HG03025 (cell line): ENCODE results near the gene THRA.
A peak's percentile ranks its signal among the peaks of the same experiment; 100 is the strongest.
"Not testable (repeated sequence)": the region's sequence is repeated elsewhere in the genome, so short reads cannot be mapped to it uniquely, and the experiment has no call there.

Experiments
- ATAC-seq: cut with Tn5 transposase; IDR thresholded peaks from one replicate; pipeline ENCODE4 v1.9.1; 2021; ENCODE audit warnings: mild to moderate bottlenecking, moderate library complexity; ENCODE audit not compliant: unreplicated experiment, low FRiP score

The THRA gene

GRCh38 chr17:40134184-40134583, 71.4 kb downstream of the THRA start:
- no peak for ATAC-seq

- ATAC-seq = no peak
Observed at GRCh38 chr17:40135817-40136216, 73.1 kb downstream of the THRA start.

- ATAC-seq = peak; percentile 11
Observed at GRCh38 chr17:40139566-40140058, 76.8 kb downstream of the THRA start.

GRCh38 chr17:40143166-40143565, 80.4 kb downstream of the THRA start:
- ATAC-seq = not testable (repeated sequence)
